Muscle layer of duodenum (tissue), 2 donors: ENCODE results near the gene IL37.
"Not testable (repeated sequence)": the region's sequence is repeated elsewhere in the genome, so short reads cannot be mapped to it uniquely, and the experiment has no call there.

Experiments
- H3K27ac ChIP-seq: one replicate; pipeline ENCODE4 v1.7.0; 2013; ENCODE audit warnings: mild to moderate bottlenecking, low read length
- H3K27me3 ChIP-seq: one replicate; pipeline ENCODE4 v1.7.0; 2013; ENCODE audit warnings: low read depth, mild to moderate bottlenecking, control low read depth, low read length
- H3K36me3 ChIP-seq, 2 donors: one replicate each; pipeline ENCODE4 v1.7.0; 2013; ENCODE audit warnings: low read length in 2 of 2, control low read depth in 1 of 2, mild to moderate bottlenecking in 1 of 2; ENCODE audit not compliant: insufficient read depth in 2 of 2, control insufficient read depth in 1 of 2
- H3K4me1 ChIP-seq, 2 donors: one replicate each; pipeline ENCODE4 v1.7.0; 2013; ENCODE audit warnings: low read length in 2 of 2, mild to moderate bottlenecking in 2 of 2, control low read depth in 1 of 2, moderate library complexity in 1 of 2; ENCODE audit not compliant: insufficient read depth in 2 of 2, control insufficient read depth in 1 of 2
- H3K4me3 ChIP-seq, 2 donors: one replicate each; pipeline ENCODE4 v1.7.0; 2013; ENCODE audit warnings: low read length in 2 of 2, low read depth in 1 of 2, mild to moderate bottlenecking in 1 of 2
- H3K9me3 ChIP-seq, 2 donors: one replicate each; pipeline ENCODE4 v1.7.0; 2013; ENCODE audit warnings: low read length in 2 of 2, control low read depth in 1 of 2, mild to moderate bottlenecking in 1 of 2; ENCODE audit not compliant: control insufficient read depth in 1 of 2
- donor health status: healthy.

The IL37 gene

GRCh38 chr2:112893752-112894151 is 17.2 kb upstream of the IL37 start:
- H3K27ac ChIP-seq, result no peak overlapping the region
- H3K4me1 ChIP-seq, result no peaks in the 10 kb centered on the region
- H3K27me3 ChIP-seq, result no peaks in the 10 kb centered on the region
- no peaks in the 10 kb centered on the region for H3K36me3 ChIP-seq
- H3K9me3 ChIP-seq, result no peaks in the 10 kb centered on the region
- H3K4me3 ChIP-seq, result no peak overlapping the region

GRCh38 chr2:112896909-112897623 is 13.9 kb upstream of the IL37 start:
- H3K9me3 ChIP-seq, result no peaks in the 10 kb centered on the region
- H3K36me3 ChIP-seq, result no peaks in the 10 kb centered on the region
- no peaks in the 10 kb centered on the region for H3K4me1 ChIP-seq
- no peak overlapping the region for H3K27ac ChIP-seq
- H3K4me3 ChIP-seq, result no peak overlapping the region
- H3K27me3 ChIP-seq, result no peaks in the 10 kb centered on the region

- no peak overlapping the region for H3K27ac ChIP-seq
- H3K36me3 ChIP-seq, result no peaks in the 10 kb centered on the region
- no peak overlapping the region for H3K4me3 ChIP-seq
- no peaks in the 10 kb centered on the region for H3K9me3 ChIP-seq
- no peaks in the 10 kb centered on the region for H3K4me1 ChIP-seq
- H3K27me3 ChIP-seq, result no peaks in the 10 kb centered on the region
Measured at GRCh38 chr2:112897624-112897978, 13.4 kb upstream of the IL37 start.

GRCh38 chr2:112901431-112902065 is 9.4 kb upstream of the IL37 start:
- H3K4me1 ChIP-seq, H3K27ac ChIP-seq, H3K27me3 ChIP-seq, H3K4me3 ChIP-seq, H3K36me3 ChIP-seq, H3K9me3 ChIP-seq: not testable (repeated sequence)

- Histone ChIP-seq H3K9me3 (no peaks in the 10 kb centered on the region), H3K4me1 (no peaks in the 10 kb centered on the region)
Measured at GRCh38 chr2:112902816-112903215, 8.1 kb upstream of the IL37 start.

GRCh38 chr2:112904883-112905282 is 6.1 kb upstream of the IL37 start:
- H3K9me3 ChIP-seq, result no peaks in the 10 kb centered on the region
- H3K27me3 ChIP-seq, result no peaks in the 10 kb centered on the region
- H3K36me3 ChIP-seq, result no peaks in the 10 kb centered on the region
- no peak overlapping the region for H3K27ac ChIP-seq
- H3K4me3 ChIP-seq, result no peak overlapping the region
- no peaks in the 10 kb centered on the region for H3K4me1 ChIP-seq

More at GRCh38 chr2:112902816-112903215, 8.1 kb upstream of the IL37 start:
- Histone ChIP-seq H3K36me3 (no peaks in the 10 kb centered on the region), H3K27ac (no peak overlapping the region), H3K27me3 (no peaks in the 10 kb centered on the region), H3K4me3 (no peak overlapping the region)

- H3K4me3 ChIP-seq, result no peak overlapping the region
- H3K36me3 ChIP-seq, result no peaks in the 10 kb centered on the region
- H3K27me3 ChIP-seq, result no peaks in the 10 kb centered on the region
- no peaks in the 10 kb centered on the region for H3K9me3 ChIP-seq
- H3K4me1 ChIP-seq, result no peaks in the 10 kb centered on the region
- no peak overlapping the region for H3K27ac ChIP-seq
Measured at GRCh38 chr2:112906276-112906675, 4.7 kb upstream of the IL37 start.

GRCh38 chr2:112907001-112907949 is 3.7 kb upstream of the IL37 start:
- no peaks in the 10 kb centered on the region for H3K4me1 ChIP-seq
- no peaks in the 10 kb centered on the region for H3K36me3 ChIP-seq
- H3K27ac ChIP-seq, result no peak overlapping the region
- no peaks in the 10 kb centered on the region for H3K9me3 ChIP-seq
- no peaks in the 10 kb centered on the region for H3K27me3 ChIP-seq
- no peak overlapping the region for H3K4me3 ChIP-seq

GRCh38 chr2:112908559-112908958 is 2.4 kb upstream of the IL37 start:
- not testable (repeated sequence) for H3K4me1 ChIP-seq, H3K4me3 ChIP-seq, H3K27me3 ChIP-seq, H3K9me3 ChIP-seq, H3K36me3 ChIP-seq, H3K27ac ChIP-seq

- Histone ChIP-seq H3K36me3 (no peaks in the 10 kb centered on the region), H3K9me3 (no peaks in the 10 kb centered on the region), H3K4me3 (no peak overlapping the region), H3K4me1 (no peaks in the 10 kb centered on the region), H3K27me3 (no peaks in the 10 kb centered on the region), H3K27ac (no peak overlapping the region)
Measured at GRCh38 chr2:112910219-112910618, 746 bp upstream of the IL37 start.

GRCh38 chr2:112912403-112912802 is 1.4 kb downstream of the IL37 start:
- Histone ChIP-seq H3K4me1 (no peaks in the 10 kb centered on the region), H3K9me3 (no peaks in the 10 kb centered on the region), H3K27ac (no peak overlapping the region), H3K4me3 (no peak overlapping the region), H3K27me3 (no peaks in the 10 kb centered on the region), H3K36me3 (no peaks in the 10 kb centered on the region)
